NCI-H1417 treated with DMSO at 0.1 percent for 48 hours (cell line): ENCODE results near the gene C12orf57.

Experiments
- DNase-seq: peaks from one replicate; lab custom pipeline; 2025; lab: John Stamatoyannopoulos, UW

C12orf57 gene

DNA sequence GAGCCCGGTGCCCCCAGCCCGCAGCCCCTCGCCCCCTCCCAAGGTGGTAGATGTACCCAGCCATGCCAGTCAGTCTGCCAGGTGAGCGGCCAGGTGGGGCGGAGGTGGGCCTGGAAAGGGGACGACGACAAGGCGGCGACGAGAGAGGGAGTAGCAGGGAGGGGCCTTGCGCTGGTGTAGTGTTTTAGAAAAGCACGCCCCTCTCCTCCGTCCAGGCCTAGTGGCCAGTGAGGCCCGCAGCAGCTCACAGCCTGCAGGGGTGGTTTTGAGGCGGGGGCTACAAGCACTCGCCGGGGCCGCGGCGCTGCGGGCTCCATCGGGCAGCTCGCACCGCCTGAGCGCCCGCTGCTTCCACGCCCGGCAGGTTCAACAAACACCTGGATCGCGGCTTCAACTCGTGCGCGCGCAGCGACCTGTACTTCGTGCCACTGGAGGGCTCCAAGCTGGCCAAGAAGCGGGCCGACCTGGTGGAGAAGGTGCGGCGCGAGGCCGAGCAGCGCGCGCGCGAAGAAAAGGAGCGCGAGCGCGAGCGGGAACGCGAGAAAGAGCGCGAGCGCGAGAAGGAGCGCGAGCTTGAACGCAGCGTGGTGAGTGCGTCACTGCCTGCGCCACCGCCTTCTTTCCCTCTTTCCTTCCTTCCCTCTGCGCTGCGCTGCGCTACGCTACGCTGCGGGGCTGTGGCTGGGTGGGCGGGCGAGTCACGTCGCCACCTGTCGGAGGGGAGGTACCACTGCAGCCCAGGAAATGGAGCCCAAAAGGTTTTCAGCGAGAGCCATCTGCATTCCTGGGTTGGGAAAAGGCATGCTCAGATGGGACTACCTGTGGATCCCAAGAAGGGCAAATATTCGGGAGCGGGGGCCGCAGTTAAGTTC lies 6.1 kb upstream of the C12orf57 start:
- peak; percentile 91 for DNase-seq

DNA sequence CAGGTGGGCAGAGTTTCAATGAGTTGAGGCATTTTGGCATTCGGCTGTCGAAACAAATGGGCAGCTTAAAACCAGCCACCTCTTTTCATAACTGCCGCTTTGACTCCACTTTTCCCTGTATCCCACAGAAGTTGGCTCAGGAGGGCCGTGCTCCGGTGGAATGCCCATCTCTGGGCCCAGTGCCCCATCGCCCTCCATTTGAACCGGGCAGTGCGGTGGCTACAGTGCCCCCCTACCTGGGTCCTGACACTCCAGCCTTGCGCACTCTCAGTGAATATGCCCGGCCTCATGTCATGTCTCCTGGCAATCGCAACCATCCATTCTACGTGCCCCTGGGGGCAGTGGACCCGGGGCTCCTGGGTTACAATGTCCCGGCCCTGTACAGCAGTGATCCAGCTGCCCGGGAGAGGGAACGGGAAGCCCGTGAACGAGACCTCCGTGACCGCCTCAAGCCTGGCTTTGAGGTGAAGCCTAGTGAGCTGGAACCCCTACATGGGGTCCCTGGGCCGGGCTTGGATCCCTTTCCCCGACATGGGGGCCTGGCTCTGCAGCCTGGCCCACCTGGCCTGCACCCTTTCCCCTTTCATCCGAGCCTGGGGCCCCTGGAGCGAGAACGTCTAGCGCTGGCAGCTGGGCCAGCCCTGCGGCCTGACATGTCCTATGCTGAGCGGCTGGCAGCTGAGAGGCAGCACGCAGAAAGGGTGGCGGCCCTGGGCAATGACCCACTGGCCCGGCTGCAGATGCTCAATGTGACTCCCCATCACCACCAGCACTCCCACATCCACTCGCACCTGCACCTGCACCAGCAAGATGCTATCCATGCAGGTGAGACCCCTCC lies 5.2 kb upstream of the C12orf57 start:
- DNase-seq: no peak

- DNase-seq: no peak
These were observed 4.7 kb upstream of the C12orf57 start for GRCh38 chr12:6939191-6939540.

GRCh38 chr12:6941267-6941666 lies 2.6 kb upstream of the C12orf57 start:
- DNase-seq: no peak

DNA sequence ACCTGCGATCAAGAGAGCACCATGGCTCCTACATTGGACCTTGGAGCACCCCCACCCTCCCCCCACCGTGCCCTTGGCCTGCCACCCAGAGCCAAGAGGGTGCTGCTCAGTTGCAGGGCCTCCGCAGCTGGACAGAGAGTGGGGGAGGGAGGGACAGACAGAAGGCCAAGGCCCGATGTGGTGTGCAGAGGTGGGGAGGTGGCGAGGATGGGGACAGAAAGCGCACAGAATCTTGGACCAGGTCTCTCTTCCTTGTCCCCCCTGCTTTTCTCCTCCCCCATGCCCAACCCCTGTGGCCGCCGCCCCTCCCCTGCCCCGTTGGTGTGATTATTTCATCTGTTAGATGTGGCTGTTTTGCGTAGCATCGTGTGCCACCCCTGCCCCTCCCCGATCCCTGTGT lies 2.0 kb upstream of the C12orf57 start:
- DNase-seq: no peak

GRCh38 chr12:6942331-6942665 lies 1.5 kb upstream of the C12orf57 start:
- DNase-seq: no peak

DNA sequence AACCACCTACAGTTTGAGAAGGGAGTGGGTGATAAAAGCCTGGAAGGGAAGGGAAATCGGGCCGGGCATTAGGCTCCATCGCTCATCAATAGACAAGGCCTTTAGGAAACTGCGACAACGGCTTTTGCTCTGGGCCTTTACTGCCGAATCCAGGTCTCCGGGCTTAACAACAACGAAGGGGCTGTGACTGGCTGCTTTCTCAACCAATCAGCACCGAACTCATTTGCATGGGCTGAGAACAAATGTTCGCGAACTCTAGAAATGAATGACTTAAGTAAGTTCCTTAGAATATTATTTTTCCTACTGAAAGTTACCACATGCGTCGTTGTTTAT lies 467 bp upstream of the C12orf57 start:
- DNase-seq: peak; percentile 99

DNA sequence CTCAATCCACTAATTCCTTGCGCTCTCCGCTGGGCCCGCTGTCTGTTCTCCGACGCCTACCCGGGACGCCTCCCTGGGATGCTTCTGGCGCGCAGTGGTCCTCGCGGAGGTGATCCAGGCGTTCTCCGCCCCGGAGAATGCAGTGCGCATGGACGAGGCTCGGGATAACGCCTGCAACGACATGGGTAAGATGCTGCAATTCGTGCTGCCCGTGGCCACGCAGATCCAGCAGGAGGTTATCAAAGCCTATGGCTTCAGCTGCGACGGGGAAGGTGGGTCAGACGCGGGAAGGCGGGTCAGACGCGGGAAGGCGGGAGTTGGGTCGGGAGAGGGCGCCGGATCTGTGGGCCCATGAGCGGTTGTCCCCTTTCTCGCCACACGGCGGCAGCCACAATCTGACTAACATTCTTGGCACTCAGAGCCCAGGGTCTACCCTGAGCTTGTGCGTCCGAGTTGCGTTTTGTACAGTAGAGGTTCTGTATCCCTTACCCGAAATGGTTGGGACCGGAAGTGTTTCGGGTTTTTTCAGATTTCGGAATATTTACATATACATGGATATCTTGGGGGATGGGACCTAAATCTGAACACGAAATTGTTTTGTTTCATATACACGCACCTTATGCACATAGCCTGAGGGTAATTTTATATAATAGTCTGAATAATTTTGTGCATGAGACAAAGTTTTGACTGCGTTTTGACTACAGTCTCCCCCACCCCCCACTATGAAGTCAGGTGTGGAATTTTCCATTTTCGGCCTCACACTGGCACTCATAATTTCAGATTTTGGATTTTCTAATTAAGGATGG lies 762 bp downstream of the C12orf57 start:
- DNase-seq: peak; percentile 88

DNA sequence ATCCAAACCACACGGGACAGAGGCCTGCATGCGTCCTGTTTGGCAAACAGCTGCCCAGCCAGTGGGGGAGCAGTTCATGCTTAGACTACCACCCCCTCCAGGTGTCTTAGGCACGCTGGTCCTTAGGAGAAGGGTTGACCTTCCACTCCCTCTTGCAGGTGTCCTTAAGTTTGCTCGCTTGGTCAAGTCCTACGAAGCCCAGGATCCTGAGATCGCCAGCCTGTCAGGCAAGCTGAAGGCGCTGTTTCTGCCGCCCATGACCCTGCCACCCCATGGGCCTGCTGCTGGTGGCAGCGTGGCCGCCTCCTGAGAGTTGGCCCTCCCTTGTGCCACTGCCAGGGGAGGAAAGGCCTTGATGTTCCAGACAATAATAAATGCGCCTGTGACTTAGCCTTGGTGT lies 1.8 kb downstream of the C12orf57 start:
- DNase-seq: no peak

DNA sequence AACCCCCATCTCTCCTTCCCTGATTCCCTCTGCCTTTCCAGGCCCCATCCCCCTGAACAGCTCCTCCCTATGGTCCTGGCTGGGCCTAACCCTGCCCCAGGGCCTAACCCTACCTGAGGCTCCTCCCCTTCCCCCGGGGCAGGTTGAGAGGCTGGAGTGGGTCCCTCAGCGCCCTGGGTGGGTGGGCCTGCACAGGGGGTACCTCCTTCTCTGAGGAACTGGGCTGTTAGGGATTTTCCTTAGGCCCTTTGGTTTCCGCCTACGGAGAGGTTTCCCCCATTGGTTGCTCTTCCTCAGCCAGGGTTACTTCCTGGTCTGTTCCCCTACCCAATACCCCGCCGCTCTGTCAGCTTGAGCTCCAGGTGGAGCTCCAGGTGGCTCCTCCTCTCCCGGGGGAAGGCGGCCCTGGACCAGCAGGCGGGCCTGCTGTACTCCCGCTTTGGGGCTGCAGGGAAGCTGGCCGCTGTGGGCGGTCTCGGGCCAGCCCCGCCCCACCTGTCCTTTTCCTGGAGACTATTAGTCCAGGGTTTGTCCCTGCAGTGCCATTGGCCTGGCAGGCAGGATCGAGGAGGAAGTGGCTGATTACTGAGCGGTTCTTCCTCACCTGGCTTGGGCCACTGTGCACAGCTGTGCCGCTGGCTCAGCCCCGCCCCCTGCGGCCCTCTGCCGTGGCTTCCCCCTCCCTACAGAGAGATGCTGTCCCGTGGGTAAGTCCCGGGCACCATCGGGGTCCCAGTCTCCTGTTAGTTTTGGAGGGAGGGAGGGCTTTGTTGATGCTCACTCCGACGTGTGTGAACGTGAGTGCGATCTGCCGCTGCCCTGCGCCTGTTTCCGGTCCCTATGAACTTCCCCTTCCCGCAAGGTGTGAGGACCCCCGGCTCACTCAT lies 2.5 kb downstream of the C12orf57 start:
- peak; percentile 87 for DNase-seq

GRCh38 chr12:6946920-6947374 lies 3.1 kb downstream of the C12orf57 start:
- no peak for DNase-seq

DNA sequence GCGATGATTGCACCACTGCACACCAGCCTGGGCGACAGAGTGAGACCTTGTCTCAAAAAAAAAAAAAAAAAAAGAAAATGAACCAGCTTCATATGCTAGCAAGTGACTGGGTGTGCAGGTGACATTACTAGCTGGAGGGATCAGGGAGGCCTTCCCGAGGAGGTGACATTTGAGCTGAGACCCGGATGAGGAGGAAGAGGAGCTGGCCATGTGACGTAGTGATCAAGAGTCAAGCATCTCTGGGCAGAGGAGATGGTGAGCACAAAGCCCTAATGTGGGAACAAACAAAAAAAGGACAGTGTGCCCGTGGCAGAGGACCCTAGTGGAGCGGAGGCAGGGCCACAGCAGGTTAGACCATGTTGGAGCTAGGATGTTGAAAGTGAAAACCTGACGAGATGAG lies 3.8 kb downstream of the C12orf57 start:
- DNase-seq: no peak

GRCh38 chr12:6948873-6949594 lies 5.2 kb downstream of the C12orf57 start:
- DNase-seq: no peak

GRCh38 chr12:6950401-6950801 lies 6.6 kb downstream of the C12orf57 start:
- no peak for DNase-seq

- no peak for DNase-seq
These were observed 7.2 kb downstream of the C12orf57 start, which contains the start of gene PTPN6 for GRCh38 chr12:6950811-6951540. PTPN6 (plus strand) TSS chr12:6951356; CDS start chr12:6951513, 157 bp downstream.

DNA sequence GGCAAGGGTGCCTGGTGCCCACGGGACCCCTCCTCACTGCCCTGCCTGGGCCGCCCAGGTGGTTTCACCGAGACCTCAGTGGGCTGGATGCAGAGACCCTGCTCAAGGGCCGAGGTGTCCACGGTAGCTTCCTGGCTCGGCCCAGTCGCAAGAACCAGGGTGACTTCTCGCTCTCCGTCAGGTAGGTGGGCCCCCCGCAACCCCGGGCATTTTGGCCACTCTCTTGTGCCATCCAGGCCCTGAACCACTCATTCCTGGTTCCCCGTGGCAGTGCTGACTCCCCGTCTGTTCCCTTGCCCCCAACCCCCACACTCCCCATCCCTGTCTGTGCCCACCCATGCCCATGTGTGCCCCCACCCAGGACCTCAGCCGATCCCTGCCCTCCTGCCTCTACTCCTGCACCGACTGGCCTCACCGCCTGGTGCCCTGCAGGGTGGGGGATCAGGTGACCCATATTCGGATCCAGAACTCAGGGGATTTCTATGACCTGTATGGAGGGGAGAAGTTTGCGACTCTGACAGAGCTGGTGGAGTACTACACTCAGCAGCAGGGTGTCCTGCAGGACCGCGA lies 7.8 kb downstream of the C12orf57 start:
- DNase-seq: no peak

GRCh38 chr12:6952121-6952862 lies 8.5 kb downstream of the C12orf57 start:
- DNase-seq: no peak

DNA sequence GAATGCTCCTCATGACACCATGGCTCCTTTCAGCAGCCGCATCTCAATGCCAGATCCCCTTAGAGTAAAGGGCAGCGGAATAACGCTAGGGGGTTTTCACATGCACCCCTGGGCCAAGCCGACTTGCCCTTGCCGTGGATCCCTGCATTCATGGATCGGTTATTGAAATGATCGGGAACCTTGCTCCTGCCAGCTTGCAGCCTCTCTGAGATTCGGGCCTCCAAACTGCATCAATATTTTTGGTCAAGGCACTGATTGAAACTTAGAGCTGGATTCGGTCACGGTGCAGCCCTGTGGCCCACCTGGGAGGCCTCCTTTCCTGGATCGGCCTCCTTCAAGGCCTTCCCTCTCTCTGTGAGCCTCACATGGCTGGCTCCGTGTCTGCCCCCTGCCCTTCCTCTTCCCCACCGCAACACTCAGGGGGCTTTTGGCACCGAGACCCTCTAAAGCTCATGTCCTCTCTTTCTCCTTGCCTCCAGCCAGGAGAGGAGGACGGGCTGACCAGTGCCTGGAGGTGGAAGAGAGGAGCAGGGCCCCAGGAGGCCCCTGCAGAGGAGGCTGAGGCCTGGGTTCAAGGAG lies 9.1 kb downstream of the C12orf57 start:
- no peak for DNase-seq
